Omental fat pad (tissue), 4 donors: ENCODE measurements around the gene ZBTB8B. TPM values are rescaled to one million over a fixed set of nuclear protein-coding genes. Genes with fewer than 3 reads are reported as not detected.

ENCODE experiments used
- ATAC-seq: fragments of 150-250 bp; one replicate; pipeline ENCODE4 v1.9.1; 2016; ENCODE audit warnings: mild to moderate bottlenecking, moderate library complexity; ENCODE audit not compliant: low FRiP score
- DNase-seq: peaks from one replicate; pipeline ENCODE4 v3.0.0-alpha.2; 2019; ENCODE audit warnings: low spot score
- total RNA-seq, 4 donors: library from RNA; depleted of rRNA; stranded (reverse); fragments of >200 nt; gene quantifications; one replicate each; pipeline ENCODE4 v1.1.0, GENCODE V29; 2016
- TF ChIP-seq, protein P1 (sequence below), 3 donors: fragments of 450-650 bp; IDR thresholded peaks; one replicate each; pipeline ENCODE4 v1.5.1; 2016 to 2017; ENCODE audit warnings: antibody characterized with exemption in 3 of 3, mild to moderate bottlenecking in 3 of 3, moderate library complexity in 2 of 3

Gene ZBTB8B
- total RNA-seq, 4 donors from 2014 or later: under 0.01 TPM; not detected in 3

DNA sequence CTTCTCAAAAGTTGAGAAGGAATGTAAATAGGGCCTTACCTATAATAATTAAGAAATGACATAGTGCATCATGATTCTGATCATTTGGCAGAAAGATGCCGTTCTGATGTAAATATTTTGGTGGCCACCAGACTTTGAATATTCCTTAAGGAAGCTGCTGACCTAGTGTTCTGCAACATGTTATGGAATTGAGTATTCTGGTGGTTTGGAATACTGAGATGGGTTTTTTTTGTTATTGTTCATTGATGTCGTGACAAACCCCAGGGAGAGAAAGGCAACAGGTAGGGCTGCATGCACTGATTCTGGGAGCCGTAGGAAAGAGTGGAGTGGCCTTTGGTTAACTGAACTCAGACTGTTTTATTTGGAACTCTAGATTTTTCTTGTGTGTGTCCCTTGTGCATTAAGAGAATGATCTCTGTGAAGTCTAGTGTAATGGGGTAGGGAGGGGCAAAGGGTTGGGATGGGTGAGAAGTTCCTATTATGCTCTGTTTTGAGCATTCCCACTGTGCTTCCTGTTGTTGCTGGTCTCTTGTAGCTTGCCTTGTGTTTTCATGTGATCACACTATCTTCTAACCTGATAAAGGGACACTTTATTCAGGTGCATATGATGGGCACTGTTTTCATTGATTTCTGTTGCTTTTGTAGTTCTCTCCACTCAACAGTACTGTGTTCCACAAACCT lies 25.0 kb downstream of the ZBTB8B start:
- ATAC-seq (no peak), DNase-seq (no peak)
- TF ChIP-seq, protein P1, sequence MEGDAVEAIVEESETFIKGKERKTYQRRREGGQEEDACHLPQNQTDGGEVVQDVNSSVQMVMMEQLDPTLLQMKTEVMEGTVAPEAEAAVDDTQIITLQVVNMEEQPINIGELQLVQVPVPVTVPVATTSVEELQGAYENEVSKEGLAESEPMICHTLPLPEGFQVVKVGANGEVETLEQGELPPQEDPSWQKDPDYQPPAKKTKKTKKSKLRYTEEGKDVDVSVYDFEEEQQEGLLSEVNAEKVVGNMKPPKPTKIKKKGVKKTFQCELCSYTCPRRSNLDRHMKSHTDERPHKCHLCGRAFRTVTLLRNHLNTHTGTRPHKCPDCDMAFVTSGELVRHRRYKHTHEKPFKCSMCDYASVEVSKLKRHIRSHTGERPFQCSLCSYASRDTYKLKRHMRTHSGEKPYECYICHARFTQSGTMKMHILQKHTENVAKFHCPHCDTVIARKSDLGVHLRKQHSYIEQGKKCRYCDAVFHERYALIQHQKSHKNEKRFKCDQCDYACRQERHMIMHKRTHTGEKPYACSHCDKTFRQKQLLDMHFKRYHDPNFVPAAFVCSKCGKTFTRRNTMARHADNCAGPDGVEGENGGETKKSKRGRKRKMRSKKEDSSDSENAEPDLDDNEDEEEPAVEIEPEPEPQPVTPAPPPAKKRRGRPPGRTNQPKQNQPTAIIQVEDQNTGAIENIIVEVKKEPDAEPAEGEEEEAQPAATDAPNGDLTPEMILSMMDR (IDR thresholded peaks at IDR 0.05): no peak

DNA sequence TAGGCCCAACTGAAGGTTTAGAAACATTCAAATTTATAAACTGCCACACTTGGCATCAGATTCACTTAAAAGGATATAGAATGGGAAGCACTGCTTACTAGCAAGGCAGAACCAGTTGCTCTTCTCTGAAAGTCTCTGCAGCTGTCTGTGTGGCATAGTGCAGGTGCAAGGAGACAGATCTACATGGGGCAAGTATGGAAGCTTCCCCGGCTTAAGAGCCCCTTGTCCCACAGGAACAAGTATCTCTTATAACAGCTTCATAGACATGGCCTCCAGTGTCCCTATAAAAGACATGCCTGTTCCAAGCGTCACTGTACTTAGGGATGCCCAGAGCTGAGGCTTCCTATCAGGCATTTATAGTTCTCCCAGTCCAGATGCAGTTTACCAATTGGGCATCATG lies 26.5 kb downstream of the ZBTB8B start:
- DNase-seq (no peak), ATAC-seq (no peak)
- TF ChIP-seq, protein P1 (IDR thresholded peaks at IDR 0.05): no peak

DNA sequence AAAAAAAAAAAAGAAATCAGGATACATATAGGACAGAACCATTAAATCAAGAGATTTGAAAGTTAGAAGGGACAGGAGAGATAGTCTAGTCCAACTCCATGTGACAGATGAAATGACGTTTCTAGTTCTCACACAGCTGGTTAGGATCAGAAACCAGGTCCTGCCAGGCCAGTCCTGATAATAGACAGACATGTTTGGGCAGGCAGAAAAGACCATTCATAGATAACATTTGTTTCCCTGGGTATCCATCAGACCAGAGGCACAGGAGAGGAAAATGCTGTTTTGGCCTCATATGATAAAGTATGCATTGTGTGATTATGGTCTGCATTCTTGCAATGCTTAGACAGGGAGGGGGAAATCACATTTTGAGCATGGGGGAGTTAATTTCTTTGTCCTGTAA lies 29.3 kb downstream of the ZBTB8B start:
- ATAC-seq: no peak

DNA sequence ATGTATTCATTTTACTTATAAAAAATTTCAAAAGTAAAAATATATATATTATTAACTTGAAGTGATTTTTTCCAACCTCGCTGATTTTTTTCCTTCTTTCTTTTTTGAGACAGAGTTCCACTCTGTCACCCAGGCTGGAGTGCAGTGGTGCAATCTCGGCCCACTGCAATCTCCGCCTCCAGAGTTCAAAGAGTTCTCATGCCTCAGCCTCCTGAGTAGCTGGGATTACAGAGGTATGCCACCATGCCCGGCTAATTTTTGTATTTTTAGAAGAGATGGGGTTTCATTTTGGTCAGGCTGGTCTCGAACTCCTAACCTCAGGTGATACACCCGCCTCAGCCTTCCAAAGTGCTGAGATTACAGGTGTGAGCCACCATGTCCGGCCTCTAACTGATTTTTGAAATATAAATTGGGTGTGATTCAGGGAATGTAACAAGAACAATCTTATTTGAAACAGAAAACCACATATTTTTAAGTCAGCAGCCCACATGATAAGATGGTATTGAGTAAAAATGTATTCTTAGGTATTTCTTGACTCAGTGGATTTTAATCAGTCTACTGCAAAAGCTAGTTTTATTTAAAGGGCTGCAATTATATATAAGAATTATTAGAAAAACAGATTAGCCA lies 30.0 kb downstream of the ZBTB8B start:
- no peak for DNase-seq
- TF ChIP-seq, protein P1 (IDR thresholded peaks at IDR 0.05): no peak

More for the DNA sequence above, 29.3 kb downstream of the ZBTB8B start:
- TF ChIP-seq, protein P1 (IDR thresholded peaks at IDR 0.05): no peak
- DNase-seq: no peak

DNA sequence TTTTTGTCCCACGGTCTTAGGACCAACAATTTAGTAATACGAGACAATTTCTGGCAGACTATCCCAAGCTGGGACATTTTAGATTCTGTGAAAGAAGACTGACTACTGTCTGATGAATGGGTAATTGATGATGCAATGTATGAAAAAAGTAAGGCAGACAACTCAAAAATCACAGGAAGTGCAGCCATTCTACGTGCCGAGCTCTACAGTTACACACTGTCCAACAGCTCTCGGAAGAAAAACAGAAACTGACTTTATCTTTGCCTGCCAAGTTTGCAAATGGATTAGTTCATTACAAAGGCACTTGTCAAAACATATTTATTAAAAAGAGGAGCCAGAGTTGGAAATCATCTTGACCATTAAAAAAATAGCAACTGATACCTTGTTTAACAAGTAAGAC lies 31.3 kb downstream of the ZBTB8B start:
- no peak for DNase-seq
- peak; percentile 21 for ATAC-seq
- TF ChIP-seq, protein P1 (IDR thresholded peaks at IDR 0.05): no peak

More for the DNA sequence above, 30.0 kb downstream of the ZBTB8B start:
- no peak for ATAC-seq

DNA sequence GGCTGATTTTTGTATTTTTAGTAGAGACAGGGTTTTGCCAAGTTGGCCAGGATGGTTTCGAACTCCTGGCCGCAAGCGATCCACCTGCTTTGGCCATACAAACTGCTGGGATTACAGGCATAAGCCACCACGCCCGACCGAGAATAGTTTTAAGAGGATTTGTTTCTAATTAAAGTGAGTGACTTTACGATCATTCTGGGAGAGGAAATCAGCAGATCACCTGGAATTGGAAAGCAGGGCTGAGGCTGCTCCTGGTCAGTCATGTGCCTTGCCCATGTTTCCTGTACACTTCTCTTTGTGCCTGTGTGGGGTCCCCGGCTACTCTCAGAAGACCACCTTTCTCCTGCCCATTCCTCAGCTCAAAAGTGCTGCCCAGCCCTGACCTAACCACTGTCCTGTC lies 33.9 kb downstream of the ZBTB8B start:
- ATAC-seq (no peak), DNase-seq (no peak)
- TF ChIP-seq, protein P1 (IDR thresholded peaks at IDR 0.05): no peak
